GM18526 (cell line): ENCODE measurements around the gene SMIM21.

Source experiments
- POLR2A ChIP-seq: IDR thresholded peaks from 3 replicates; pipeline ENCODE4 v1.6.1; 2011; ENCODE audit not compliant: insufficient read length; ENCODE audit errors: extremely low read depth

The SMIM21 gene

GRCh38 chr18:75365837-75366236 lies 61.7 kb downstream of the SMIM21 start:
- no peak for TF ChIP-seq POLR2A

- TF ChIP-seq POLR2A, result no peak
These were observed 62.3 kb downstream of the SMIM21 start for GRCh38 chr18:75365254-75365629.

GRCh38 chr18:75364512-75365253 lies 62.8 kb downstream of the SMIM21 start:
- no peak for TF ChIP-seq POLR2A

GRCh38 chr18:75363446-75364225 lies 63.9 kb downstream of the SMIM21 start:
- TF ChIP-seq POLR2A, result no peak

DNA sequence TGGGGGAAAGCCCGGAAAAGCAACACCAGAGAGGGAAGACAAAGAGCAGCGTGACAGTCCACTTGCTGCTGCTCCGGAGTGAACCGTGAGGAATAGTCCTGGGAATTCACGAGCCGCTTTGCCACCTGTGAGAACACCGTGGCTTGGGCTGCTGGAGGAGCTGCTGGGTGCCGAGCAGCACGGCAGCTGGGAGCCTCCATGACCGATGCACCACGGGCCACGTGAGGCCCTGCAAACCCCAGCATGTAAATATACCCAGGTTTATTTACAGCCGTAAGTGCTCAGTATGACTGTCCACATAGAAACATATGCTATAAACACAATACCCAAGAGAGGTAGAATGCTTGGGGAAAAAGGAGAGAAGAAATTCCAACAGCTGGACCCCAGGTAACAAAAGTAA lies 65.1 kb downstream of the SMIM21 start:
- no peak for TF ChIP-seq POLR2A

- TF ChIP-seq POLR2A, result no peak
These were observed 66.6 kb downstream of the SMIM21 start for GRCh38 chr18:75360941-75361340.

- TF ChIP-seq POLR2A, result no peak
These were observed 67.3 kb downstream of the SMIM21 start for GRCh38 chr18:75360215-75360614.
